ENCODE results near the gene DENND2A.
"Not testable (repeated sequence)": the region's sequence is repeated elsewhere in the genome, so short reads cannot be mapped to it uniquely, and the experiment has no call there.

DENND2A gene

GRCh38 chr7:140539461-140539860 is 101.2 kb downstream of the DENND2A start:
- DNase-seq: no peak

DNA sequence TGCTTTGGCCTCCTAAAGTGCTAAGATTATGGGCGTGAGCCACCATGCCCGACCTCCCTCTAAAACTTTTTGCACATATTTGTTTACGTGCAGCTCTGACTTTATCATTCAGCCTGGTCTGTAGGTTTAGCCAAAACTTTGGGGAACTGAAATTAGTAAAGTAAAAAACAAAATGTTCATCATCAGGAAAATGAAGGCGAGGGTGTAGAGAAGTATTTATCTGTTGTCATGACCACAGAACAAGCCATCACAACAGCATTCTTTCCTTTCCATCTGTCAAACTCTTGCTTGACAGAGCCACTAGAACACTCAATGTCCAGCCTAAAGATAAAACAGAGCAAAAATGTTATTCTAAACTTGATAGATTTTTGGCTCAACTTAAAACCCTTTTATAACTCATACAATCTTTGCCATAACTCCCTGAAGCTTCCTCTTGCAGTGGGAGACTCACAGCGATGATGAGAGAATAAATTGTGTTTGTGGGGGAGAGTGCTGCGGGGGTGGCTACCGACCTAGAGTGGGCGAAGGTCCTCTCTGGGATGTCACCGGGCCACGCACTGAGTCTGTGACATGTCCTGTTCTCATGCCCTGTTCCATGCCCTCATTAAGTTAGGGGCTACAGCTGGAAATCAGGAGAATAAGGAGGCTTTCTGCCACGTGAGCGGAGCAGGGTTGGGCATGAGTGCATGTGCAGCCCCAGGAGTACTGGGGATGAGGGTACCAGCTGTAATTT is 102.7 kb downstream of the DENND2A start:
- DNase-seq: no peak

GRCh38 chr7:140534743-140535142 is 105.9 kb downstream of the DENND2A start:
- no peak for DNase-seq

GRCh38 chr7:140533394-140533872 is 107.2 kb downstream of the DENND2A start:
- DNase-seq: no peak

DNA sequence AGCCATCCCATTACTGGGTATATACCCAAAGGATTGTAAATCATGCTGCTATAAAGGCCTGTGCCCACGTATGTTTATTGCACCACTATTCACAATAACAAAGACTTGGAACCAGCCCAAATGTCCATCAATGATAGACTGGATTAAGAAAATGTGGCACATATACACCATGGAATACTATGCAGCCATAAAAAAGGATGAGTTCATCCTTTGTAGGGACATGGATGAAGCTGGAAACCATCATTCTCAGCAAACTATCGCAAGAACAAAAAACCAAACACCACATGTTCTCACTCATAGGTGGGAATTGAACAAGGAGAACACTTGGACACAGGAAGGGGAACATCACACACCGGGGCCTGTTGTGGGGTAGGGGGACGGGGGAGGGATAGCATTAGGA is 111.2 kb downstream of the DENND2A start:
- DNase-seq: not testable (repeated sequence)

DNA sequence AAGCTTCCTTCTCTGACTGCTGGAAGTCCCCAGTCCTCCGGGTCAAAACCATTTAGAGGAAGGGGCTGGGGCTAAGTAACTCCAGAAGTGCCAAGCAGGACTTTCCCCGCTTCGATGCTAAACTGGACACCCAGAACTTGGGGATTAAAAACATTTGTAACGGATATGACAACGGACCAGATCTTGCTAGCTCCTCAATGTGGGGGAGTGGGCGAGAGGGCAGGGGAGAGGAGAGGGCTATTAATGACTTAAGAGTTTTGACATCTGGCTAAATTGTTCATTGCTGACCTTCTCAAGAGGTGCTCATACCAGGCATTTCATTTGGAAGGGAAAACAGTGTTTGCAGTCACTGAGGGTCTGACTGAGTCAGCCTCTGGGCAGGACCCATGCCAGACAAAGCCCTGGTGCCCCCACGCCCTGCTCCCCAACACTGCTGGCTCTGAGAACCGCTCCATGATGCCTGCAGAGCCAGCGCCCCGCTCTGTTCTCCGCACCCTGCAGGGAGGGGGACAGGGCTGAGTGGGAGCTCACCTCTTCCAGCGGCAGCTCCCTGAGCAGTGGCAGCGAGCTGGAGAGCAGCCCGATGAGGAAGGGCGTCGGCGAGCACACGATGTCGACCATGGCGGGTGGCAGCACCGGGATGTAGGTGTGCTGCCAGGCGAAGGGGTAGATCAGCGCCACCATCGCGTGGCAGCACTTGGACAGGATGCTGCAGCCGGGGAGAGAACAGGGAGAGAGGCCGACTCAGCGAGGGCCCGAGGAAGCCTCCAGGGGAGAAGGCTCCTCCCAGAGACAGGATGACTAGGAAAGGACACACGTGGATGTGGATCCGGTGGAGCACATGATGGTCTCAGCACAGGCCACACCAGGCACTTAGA is 113.6 kb downstream of the DENND2A start:
- DNase-seq: no peak

DNA sequence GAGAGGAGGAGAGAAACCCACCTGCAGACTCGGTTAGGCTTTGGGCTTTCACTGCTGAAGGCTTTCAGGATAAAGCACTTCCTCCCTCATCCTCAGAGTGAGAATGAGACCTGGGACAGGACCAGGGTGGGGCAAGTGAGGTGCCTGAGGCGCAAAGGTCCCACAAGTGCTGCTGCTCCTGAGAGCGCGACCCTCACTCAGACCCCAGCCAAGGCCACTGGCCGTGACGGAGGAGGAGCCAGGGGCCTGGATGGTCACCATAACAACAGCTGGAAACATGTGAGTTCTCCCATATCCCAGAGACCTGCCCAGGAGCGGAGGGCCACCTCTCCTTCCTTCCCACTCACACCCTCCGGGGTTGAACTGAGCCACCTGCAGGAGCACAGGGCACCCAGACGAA is 114.4 kb downstream of the DENND2A start:
- no peak for DNase-seq

- no peak for DNase-seq
Measured at GRCh38 chr7:140525743-140526142, 114.9 kb downstream of the DENND2A start.

DNA sequence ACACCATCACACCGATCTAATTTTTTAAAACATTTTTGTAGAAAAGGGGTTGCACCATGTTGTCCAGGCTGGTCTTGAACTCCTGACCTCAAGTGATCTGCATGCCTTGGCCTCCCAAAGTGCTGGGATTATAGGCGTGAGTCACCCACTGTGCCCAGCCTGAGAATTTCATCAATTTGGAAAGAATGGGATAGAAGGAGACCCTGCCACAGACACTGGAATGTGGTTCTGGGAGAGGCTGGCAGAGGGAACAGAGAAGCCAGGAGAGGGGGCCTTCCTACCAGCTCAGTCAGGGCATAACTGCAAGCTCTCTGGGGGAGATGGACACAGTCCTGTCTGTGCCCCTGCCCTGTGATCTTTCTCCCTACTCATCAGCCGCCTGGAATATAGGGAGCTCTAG is 119.2 kb downstream of the DENND2A start:
- no peak for DNase-seq

DNA sequence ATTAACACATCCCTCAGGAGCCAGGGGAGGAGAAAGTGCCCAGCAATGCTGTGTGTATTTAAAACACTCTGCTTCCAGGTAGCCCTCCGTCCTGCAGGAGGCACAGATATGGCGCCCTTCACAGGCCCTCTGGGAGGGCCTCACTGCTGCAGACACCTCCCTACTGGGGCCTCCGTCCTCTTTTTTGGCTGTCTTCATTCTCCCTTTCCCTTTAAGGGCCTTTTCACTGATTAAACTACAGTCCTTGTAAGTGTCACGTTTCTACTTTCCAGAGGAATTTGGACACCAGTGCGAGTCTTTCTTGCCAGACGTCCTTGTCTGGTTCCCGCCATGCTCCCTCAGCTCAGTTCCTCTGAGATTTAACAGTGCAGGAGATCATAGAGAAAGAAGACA is 121.6 kb downstream of the DENND2A start:
- no peak for DNase-seq

DNA sequence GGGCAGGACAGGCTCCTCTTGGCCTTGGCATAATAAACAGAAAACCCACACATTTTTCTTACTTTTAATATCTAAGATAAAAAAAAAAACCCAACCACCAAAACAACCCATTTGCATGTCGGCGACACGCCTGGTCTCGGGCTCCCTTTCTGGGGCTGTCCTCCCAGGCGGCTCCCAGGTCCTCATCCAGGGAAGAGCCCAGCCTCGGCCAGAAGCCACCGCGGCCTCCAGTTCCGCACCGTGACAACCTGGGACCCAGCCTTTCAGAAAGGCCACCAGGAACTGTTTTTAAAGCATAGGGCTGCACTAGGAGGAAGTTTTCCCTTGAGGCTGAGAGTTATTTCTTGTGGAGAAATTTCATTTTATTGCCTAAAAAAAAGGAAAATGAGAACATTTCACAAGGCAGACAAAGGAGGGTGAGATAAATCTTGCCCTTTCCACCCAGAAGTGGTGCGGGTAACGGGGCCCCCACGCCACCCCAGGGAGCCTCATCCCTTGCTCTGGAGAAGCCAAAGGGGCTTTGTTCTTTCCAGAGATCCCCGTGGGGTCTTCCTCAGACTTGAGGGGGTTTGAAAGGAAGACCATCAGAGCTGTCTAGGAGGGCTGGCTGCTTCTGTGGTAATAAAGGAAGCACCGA is 122.1 kb downstream of the DENND2A start:
- DNase-seq: no peak

- DNase-seq: peak; percentile 29
Measured at GRCh38 chr7:140517546-140518369, 122.9 kb downstream of the DENND2A start.

- DNase-seq: no peak
Measured at GRCh38 chr7:140512317-140513000, 128.2 kb downstream of the DENND2A start.

DNA sequence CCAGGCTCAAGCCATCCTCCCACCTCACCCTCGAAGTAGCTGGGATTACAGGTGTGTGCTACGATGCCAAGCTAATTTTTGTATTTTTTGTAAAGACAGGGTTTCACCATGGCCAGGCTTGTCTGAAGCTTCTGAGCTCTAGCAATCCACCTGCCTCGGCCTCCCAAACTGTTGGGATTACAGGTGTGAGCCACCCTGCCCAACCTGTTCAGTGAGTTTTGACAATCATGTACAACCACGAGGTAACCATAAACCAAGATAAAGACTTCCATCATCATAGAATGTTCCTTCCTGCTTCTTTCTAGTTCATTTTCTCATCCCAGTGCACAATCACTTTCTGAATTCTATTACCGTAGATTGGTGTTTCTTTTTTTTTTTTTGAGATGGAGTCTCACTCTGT is 130.8 kb downstream of the DENND2A start:
- DNase-seq: no peak

- not testable (repeated sequence) for DNase-seq
Measured at GRCh38 chr7:140507556-140507955, 133.1 kb downstream of the DENND2A start.

GRCh38 chr7:140506788-140507464 is 133.7 kb downstream of the DENND2A start:
- DNase-seq: no peak

- DNase-seq: no peak
Measured at GRCh38 chr7:140501966-140502365, 138.6 kb downstream of the DENND2A start.

DNA sequence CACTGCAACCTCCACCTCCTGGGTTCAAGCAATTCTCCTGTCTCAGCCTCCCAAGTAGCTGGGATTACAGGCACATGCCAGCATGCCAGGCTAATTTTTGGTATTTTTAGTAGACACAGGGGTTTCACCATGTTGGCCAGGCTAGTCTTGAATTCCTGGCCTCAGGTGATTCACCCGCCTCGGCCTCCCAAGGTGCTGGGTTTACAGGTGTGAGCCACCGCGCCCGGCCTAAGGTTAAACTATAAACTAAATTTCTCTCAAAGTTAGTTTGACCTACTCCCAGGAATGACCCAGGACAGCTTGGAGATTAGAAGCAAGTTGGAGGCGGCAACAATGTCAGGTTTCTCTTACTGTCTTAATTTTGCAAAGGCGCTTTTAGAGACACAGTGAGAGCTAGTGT is 142.8 kb downstream of the DENND2A start:
- not testable (repeated sequence) for DNase-seq

DNA sequence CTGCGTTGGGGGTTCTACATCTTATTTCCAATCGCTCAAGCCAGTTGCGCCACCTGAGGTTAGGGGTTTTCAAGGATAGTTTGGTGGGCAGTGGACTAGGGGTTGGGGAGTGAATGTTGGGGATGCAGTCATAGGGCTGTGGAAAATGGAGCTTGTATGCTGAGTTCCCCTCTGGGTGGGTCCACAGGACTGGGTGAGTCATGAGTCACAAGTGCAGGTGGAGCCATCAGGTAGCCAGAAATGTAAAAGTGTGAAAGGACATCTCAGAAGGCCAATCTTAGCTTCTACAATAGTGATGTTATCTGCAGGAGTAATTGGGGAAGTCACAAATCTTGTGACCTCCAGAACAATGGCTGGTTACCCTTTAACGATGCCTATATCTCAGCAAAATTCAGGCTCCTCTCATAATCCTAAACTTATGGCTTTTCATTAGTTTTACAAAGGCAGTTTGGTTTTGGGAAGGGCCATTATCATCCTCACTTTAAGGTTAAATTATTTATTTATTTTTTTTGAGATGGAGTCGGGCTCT is 143.3 kb downstream of the DENND2A start:
- no peak for DNase-seq

- no peak for DNase-seq
Measured at GRCh38 chr7:140495514-140496097, 145.0 kb downstream of the DENND2A start.

GRCh38 chr7:140494867-140495266 is 145.7 kb downstream of the DENND2A start:
- DNase-seq: no peak
